HG03439 (cell line): Measurements from ENCODE around the gene CACNA1G.
A peak's percentile ranks its signal among the peaks of the same experiment; 100 is the strongest.

ENCODE experiments used
- ATAC-seq: cut with Tn5 transposase; IDR thresholded peaks from one replicate; pipeline ENCODE4 v1.9.1; 2021; ENCODE audit warnings: mild to moderate bottlenecking, moderate library complexity; ENCODE audit not compliant: unreplicated experiment

Gene CACNA1G

GRCh38 chr17:50560185-50560824 lies at the start of gene CACNA1G:
CACNA1G (plus strand) TSS chr17:50560715; CDS start chr17:50561460, 745 bp downstream.
- peak; percentile 83 for ATAC-seq

GRCh38 chr17:50511058-50511457 lies 49.5 kb upstream of the CACNA1G start:
- ATAC-seq = peak; percentile 69

DNA sequence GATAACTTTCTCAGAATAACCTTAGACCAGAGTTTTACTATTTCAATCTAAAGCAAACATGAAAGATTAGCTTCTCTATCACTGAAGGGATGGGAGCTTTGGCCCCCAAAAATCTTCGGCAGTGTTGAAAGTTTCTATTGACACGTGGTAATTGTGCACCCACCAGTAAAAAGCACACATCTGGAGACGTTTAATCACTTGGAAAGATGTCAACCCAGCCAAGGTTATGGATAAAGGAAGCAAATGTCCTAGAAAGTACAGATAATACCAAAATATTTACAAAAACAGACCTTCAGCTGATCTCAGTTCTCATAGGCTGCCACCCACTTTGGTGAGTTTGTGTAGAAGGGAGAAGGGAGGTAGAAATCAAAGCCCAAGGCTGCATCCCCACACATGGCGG lies 47.0 kb upstream of the CACNA1G start:
- no peak for ATAC-seq

DNA sequence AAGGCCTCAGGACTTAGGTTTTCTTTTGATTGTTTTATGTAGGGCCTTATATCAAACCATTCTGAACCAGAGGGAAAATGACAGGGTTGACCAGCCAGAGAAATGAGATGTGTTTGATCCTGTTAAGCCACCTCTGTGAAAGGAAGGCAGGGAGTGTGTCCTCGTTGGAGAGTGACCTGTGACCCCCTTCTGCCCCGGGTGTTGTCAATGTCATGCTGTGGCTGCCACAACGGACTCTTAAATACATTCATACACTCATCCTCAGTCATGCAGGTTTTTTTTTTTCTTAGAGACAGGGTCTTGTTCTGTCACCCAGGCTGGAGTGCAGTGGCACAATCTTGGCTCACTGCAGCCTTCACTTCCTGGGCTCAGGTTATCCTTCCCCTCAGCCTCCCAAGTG lies 46.1 kb upstream of the CACNA1G start:
- ATAC-seq = no peak

- no peak for ATAC-seq
Measured at GRCh38 chr17:50514936-50515702, 45.4 kb upstream of the CACNA1G start.

- ATAC-seq = no peak
Measured at GRCh38 chr17:50517011-50517410, 43.5 kb upstream of the CACNA1G start.

DNA sequence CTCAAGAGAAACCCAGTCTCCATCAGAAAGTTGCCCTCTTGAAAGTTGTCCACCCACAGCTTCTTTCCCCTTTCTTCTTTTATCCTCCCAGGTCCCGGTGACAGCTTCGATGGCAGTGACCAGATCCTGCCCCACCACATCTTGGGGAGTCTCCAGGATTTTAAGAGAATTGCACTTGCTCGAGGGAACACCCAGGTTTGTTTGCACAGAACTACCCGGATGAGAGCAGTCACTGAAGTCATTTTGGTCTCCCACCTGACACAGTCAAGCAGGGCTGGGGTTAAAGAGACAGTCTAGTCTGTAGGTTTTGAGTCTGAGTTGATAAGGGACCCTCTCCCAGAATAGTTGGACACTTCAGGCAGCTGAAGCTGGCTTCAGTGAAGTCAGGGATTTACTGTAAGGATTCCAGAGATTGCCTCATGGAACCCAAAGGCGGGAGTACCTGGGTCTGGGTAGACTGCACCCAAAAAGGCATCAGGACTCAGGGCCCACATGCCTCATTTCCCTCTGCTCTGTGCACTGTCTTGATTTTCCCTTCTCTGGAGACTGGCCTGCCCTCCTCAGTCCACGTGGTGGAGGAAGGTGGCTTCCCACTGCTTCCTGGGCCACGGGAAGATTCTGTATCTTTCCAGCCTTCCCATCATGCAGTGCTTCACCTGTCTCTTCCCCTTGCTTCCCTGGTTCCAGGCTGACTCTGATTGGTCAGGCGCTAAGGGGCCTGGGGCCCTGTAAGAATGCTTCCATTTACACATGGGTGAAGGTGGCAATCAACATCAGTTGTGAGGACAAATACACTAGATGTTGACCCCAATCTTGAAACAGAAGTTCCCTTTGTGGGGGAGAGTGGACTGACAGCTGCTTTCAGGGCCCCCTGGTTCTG lies 42.8 kb upstream of the CACNA1G start:
- ATAC-seq = no peak

- ATAC-seq = no peak
Measured at GRCh38 chr17:50518384-50519023, 42.0 kb upstream of the CACNA1G start.

DNA sequence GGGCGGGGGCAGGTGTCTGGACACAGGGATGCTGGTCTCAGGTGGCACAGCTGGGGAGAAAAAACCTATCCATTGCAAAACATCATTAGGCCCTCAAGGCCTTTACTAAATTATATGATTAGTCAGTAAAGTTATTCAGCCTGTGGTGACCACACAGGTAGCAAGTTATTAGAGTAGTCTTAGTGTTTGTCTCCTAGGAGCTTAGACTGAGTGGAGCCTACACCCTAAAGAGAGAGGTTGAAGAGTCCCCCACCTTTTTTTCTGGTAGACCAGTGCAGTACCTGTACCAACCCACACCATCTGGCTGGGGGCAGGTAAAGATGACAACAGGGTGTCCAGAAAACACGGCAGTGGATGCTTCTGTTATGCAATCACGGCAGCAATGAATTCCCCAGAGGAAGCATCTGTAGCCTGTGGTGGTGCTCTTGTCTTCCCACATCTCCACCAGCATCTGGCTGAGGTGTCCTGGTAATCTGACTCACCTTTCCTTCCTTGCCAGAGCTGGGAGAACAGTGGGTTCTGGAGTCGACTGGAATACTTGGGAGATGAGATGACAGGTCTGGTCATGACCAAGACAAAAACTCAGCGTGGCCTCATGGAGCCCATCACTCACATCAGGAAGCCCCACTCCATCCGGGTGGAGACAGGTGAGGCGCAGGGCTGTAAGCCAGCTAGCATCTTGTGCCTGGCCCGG lies 41.2 kb upstream of the CACNA1G start:
- ATAC-seq = no peak

GRCh38 chr17:50520483-50520882 lies 40.0 kb upstream of the CACNA1G start:
- ATAC-seq = no peak

DNA sequence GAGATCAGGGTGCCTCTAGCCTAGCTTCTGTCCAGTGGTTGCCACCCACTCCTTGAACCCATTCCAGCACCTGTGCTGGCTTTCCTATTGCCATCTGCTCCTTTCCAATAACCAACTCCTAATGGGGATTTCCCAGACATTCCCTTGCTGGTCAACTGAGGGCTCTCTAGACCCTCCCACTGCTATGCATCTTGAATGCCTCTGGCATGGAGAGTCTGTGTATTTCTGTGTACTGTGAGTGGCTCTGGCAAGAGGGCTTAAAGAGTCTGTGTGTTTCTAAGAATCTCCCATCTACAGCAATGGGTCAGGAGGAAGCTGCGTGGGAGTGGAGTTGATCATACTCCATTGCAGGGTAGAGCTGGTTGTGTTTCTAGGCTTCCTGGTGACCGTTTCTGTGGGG lies 39.0 kb upstream of the CACNA1G start:
- ATAC-seq = no peak

DNA sequence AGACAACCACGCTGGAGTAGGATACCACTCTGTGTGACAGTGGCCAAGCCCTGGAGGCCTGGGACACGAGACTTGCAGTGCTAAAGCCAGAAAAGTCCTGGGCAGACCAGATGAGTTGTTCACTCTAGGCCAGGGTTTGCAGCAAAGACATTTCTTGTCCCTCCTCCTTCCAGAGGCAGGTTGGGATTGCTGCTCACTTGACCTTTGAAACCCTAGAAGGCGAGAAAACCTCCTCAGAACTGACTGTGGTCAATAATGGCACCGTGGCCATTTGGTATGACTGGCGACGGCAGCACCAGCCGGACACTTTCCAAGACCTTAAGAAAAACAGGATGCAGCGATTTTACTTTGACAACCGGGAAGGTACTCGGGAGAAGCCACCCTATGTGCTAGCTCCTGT lies 37.7 kb upstream of the CACNA1G start:
- ATAC-seq = no peak

DNA sequence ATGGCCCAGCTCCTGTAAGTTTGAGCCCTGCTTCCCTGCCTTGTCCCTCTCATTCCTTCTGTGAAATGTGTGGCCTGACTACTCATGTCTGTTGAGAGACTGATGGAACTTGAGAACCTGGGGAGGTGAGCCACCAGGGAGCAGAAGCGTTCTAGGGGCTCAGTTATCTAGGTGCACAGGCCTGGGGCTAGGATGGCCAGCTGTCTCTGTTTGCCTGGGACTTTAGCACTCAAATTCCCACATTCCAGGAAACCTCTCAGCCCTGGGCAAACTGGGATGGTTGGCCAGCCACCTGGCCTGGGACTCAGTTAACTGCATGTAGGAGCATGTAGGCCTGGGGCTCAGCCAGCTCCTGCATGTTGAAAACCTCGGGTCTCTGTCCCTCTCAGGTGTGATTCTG lies 37.3 kb upstream of the CACNA1G start:
- no peak for ATAC-seq

- no peak for ATAC-seq
Measured at GRCh38 chr17:50524838-50525237, 35.7 kb upstream of the CACNA1G start.

DNA sequence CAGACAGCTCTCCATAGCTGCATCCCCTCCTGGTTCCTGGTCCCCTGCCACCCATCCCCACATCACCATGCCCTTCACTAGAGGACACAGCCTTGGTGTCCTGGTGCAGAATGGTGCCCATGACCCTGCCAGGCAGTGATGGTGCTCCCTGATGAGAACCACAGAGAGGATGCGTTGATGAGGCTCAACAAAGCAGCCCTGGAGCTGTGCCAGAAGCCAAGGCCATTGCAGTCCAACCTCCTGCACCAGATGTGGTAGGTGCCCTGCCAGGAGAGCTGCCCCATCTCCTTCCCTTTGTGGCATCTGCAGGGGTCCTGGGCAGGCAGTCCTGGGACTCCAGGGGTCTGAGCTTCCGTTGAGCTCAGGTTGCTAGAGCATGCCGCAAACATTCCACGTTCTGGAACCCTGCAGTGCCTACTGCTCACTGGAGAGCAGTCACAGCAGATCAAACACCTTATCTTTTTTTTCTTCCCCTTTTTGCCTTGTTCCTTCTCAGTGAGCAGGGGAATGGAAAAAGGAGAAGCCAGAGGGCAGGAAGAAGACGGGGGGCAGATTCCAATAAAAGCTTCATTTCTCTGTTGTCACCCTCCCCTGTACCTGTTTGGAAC lies 33.3 kb upstream of the CACNA1G start:
- ATAC-seq = no peak

DNA sequence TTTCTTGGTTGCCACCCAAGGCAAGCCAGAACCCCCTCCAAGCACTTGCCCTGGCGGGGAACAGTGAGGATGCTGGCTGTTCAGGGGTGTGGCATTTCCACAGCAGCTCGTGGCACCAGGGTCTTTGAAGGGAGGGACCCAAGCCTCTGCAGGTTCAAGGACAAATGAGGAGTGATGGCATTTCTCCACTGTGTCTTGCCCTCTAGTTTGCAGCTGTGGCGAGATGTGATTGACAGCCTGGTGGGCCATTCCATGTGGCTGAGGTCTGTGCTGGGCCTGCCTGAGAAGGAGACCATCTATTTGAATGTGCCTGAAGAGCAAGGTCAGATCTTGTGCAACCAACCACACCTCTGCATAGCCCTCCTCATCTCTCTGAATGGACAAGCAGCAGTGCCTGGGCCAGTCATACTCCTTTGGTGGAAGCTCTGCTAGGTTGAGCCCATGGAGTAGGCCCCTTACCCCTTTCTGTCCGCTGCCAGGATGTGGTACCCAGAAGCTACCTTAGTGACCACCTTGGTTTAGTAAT lies 32.5 kb upstream of the CACNA1G start:
- no peak for ATAC-seq

DNA sequence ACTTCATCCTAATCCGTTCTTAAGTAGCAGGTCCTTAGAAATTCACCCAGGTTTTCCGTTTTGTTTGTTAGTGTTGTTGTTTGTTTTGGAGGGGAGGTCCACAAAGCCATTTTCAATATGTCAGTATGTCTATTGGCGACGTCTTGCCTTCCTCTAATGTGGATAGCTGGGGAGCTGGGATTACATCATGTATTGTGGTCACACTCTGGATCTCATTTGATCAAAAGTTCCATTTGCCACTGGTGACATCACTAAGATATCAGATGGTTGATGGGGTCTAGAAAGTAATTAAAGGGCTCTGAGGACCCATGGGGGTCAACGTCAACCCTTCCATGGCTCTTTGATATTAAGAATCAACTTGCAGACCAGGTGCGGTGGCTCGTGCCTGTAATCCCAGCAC lies 30.7 kb upstream of the CACNA1G start:
- no peak for ATAC-seq

- ATAC-seq = no peak
Measured at GRCh38 chr17:50531428-50532025, 29.0 kb upstream of the CACNA1G start.

DNA sequence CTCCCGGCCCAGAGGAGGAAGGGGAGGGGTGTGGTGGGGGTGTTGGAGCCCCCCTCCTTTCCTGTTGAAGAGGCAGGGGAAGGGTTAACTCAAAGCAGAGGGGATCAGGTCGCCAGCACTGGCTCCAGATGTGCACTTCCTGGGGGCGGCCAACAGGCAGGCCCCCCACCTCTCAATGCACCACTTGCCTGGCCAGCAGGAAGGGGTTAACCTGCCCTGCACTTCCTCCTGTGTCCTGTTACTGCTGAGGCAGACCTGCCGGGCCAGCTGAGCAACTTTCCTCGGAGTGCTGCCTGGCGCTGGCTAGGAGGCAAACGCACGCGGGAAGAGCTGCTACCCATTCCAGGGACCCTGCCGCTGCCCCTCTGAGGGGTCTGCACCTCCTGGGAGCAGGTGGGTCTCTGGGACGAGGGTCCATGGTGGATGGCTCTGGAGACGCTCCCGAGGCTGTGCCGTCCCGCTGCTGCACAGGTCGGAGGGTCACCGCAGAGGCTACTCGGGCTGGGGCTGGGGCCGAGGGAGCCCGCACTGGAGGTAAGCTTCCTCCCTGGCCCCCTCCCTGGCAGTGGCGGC lies 28.0 kb upstream of the CACNA1G start, which contains the start of gene EPN3:
TSS of gene EPN3 (plus strand) at position 284 of the 573 bp plus-strand sequence. CDS start 3,822 bp downstream, outside the sequence.
- ATAC-seq = no peak
